AG09309 (cell line): ENCODE measurements around the gene CORIN.
"Not testable (repeated sequence)": the region's sequence is repeated elsewhere in the genome, so short reads cannot be mapped to it uniquely, and the experiment has no call there.

Experiments used
- DNase-seq: peaks from one replicate; pipeline ENCODE4 v3.0.0-alpha.2; 2010; ENCODE audit warnings: low read depth
- H3K4me3 ChIP-seq: 2 replicates; pipeline ENCODE4 v1.5.1; 2011; ENCODE audit warnings: mild to moderate bottlenecking, low read depth, low read length, moderate library complexity; ENCODE audit not compliant: control insufficient read depth
- TF ChIP-seq, protein P1 (sequence below): IDR thresholded peaks from 2 replicates; pipeline ENCODE4 v1.5.1; 2011; ENCODE audit warnings: mild to moderate bottlenecking, low read depth, low read length, inconsistent platforms; ENCODE audit not compliant: insufficient read depth, control insufficient read depth; ENCODE audit errors: missing control alignments

Gene CORIN

DNA sequence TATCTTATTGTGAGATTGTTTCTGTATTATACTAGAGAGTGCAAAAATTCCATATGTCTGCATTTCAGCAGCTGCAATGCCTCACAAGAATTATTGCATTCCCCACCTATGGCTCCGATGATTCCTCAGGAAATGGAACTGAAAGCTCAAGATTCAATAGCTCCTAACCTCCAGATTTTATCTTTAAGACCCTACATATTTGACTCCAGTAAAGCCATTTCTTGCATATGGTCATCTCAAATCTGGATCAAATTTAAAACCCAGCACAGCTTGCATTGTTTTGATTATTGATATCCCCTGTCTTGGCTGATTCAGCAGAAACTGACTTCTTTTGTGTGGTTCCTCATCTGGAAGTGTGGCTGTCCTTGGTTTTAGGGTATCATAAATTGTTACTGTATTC is 142.6 kb downstream of the CORIN start:
- H3K4me3 ChIP-seq: no peak overlapping the region
- TF ChIP-seq, protein P1, sequence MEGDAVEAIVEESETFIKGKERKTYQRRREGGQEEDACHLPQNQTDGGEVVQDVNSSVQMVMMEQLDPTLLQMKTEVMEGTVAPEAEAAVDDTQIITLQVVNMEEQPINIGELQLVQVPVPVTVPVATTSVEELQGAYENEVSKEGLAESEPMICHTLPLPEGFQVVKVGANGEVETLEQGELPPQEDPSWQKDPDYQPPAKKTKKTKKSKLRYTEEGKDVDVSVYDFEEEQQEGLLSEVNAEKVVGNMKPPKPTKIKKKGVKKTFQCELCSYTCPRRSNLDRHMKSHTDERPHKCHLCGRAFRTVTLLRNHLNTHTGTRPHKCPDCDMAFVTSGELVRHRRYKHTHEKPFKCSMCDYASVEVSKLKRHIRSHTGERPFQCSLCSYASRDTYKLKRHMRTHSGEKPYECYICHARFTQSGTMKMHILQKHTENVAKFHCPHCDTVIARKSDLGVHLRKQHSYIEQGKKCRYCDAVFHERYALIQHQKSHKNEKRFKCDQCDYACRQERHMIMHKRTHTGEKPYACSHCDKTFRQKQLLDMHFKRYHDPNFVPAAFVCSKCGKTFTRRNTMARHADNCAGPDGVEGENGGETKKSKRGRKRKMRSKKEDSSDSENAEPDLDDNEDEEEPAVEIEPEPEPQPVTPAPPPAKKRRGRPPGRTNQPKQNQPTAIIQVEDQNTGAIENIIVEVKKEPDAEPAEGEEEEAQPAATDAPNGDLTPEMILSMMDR: no peak
- no peak for DNase-seq

DNA sequence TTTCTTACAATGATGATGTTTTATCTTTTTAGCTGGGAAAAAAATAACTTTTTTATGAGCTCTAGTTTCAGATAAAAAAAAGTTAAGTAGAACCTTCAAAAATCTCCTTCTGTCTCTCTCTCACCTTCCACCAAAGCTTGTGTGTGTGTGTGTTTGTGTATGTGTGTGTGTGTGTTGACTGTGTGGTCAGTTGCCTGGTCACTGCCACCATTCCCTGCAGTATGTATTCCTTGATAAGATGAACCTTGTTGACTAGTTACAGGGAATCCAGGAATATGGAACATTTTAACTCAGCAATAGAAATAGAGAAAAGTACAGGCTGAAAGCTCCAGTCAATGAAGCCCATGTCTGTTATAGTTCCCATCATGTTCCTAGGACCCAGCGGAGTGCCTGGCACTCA is 143.5 kb downstream of the CORIN start:
- no peak overlapping the region for H3K4me3 ChIP-seq
- TF ChIP-seq, protein P1: no peak
- no peak for DNase-seq

DNA sequence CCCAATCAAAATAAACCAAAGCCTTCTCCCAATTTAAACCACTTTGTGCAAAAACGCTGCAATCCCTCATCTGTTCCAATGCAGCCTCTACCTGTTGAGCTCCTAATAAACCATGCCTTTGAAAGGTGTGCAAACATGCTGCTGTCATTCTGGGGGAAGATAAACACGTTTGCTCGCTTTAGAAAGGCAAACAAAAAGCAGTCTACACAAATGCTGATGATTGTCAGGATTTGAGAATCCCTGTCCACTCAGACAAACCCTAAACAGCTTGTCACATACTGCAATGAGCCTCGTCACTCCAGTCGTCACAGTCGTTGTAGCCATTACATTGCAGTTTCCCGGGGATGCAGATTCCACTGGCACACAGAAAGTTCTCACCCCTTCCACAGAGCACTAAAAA is 145.2 kb downstream of the CORIN start:
- TF ChIP-seq, protein P1: no peak
- no peak overlapping the region for H3K4me3 ChIP-seq
- DNase-seq: no peak

DNA sequence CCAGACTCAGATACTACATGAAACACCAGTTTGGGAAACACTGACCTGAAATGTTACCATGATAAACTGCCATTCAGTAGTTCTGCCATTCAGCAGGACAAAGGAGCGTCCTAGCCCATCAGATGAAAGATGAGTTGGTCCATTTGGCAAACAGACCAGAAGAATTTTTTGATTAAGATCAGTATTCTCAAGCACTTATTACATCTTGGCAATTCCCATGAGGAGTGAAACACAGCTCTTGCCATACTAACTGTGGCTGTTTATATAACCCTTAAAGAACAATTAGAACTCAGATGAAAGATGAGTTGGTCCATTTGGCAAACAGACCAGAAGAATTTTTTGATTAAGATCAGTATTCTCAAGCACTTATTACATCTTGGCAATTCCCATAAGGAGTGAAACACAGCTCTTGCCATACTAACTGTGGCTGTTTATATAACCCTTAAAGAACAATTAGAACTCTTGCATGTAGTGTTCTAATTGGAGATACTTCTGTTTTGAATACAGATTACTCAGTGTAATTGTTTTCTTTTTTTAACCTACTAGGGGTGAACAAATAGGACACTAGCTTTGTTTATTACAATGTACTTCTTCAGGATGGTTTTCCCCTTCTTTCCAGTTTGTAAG is 146.0 kb downstream of the CORIN start:
- DNase-seq, H3K4me3 ChIP-seq: not testable (repeated sequence)

DNA sequence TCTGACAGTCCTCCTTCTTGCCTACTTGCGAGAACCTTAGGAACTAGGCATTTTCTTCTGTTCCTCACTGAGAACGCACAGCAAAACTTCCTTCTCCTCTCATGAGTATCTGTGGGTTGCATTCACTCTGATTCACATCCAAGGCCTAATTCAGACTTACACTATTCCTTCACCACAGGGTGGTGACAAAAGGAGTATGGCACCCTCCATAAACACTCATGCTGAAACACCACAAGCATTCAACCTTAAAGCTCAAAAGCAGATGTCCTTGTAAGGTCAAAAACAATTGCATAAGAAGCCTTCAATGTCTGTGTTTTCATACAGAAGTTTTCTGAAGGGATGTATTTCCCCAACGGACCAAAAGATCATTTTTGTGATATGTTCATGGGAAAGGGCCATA is 147.3 kb downstream of the CORIN start:
- TF ChIP-seq, protein P1: no peak
- DNase-seq: no peak
- no peak overlapping the region for H3K4me3 ChIP-seq

DNA sequence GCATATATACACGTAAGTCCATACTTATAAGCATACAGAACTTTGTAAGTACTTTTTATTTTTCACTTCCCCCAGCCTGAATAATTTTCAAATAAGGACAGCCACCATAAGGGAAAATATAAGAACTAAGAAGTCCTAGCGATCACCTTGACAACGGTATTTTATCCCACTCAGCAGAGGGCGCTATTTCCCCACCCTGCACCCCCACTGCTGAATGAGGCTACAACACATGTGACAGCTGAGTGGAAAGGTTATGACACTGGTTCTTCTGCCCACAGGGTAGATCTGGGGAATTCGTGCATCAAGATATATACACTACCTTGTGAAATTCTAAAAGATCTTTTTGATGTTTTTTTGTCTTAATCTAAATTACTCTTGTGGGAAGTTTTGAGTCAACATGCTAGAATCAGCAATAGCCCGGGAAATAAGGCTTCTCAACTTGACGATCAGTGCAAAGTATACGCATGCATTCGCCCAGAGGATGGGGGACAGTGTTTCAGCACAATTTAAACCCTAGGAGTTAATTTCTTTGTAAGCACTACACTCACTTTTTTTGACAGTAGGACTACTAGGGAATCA is 151.5 kb downstream of the CORIN start:
- no peak overlapping the region for H3K4me3 ChIP-seq
- TF ChIP-seq, protein P1: peak; percentile 73
- DNase-seq: no peak

DNA sequence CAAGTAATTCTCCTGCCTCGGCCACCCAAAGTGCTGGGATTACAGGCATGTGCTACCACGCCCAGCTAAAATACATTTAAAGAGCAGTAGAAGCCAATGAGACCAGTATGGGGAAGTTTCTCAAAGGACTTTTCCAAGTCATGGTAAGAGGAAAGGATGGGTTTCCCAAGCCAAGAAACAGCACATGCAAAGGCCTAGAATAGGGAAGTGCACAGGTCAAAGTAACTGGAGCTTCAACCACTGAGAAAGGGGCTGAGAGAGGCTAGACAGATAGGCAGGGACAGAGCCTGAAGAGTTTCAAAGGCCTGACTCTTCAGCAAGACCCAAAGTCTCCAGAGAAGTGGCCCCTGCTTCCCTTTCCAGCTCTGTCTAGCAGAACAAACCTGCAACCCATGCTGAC is 162.1 kb downstream of the CORIN start:
- DNase-seq: no peak
- H3K4me3 ChIP-seq: no peak overlapping the region
- TF ChIP-seq, protein P1: no peak
